ENCODE measurements around the gene KDM5A. TPM values are rescaled to one million over a fixed set of nuclear protein-coding genes. Genes with fewer than 3 reads are reported as not detected.
"Not testable (repeated sequence)": the region's sequence is repeated elsewhere in the genome, so short reads cannot be mapped to it uniquely, and the experiment has no call there.

Gene KDM5A
- polyA plus RNA-seq, 1 of the 3 experiments (the other 2 are of a cell fraction) = 6.2 TPM

DNA sequence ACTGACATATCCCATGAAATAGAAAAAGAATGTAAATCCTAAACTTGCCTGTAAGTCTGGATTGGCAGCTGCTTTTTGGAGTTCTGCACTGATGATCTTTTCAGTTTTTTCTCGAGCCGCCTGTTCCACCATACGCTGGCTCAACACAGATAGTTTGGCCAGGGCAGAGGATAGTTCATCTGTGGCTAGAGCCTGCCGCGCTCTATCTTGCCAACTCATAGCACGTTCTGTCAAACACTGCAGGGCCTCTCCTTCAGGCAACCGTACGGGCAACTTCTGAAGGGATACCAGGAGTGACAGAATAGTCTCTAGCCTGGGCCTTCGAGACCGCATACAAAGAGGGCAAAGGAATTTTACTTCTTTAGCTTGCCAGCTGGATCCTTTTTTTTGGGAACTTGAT, 81.7 kb downstream of the KDM5A start:
- ChIA-PET CTCF (no interaction called here), POLR2A (no interaction called here)
- Histone ChIP-seq H3K9me3 (no peaks in the 10 kb centered on the region), H2AFZ (ENCODE audit: low read depth) (no peak overlapping the region), H3K36me3 (replicated peaks in 1 of 2; ENCODE audit: control insufficient read depth in 1 of 2, insufficient read depth in 2 of 2, low read length in 1 of 2) (peaks cover 78 to 99% of the 10 kb centered on the region in 2 experiments), H3K9me2 (no peaks in the 10 kb centered on the region), H3K9ac (no peak overlapping the region), H4K20me1 (ENCODE audit: insufficient read depth) (peaks cover 13% of the 10 kb centered on the region; the same call in 1 of the 2 replicates), H3K27me3 (ENCODE audit: insufficient read depth) (no peaks in the 10 kb centered on the region), H3K4me1 (ENCODE audit: control insufficient read depth in 1 of 2, insufficient read depth in 2 of 2, low read depth in 1 of 2, low read length in 1 of 2) (no peaks in the 10 kb centered on the region), H3K79me2 (ENCODE audit: insufficient read depth) (peaks cover 23% of the 10 kb centered on the region; the same call in 1 of the 2 replicates), H3K27ac (ENCODE audit: low read depth in 2 of 2, low read length in 1 of 2) (no peak overlapping the region), H3K4me2 (no peak overlapping the region), H3K4me3 (ENCODE audit: low read depth in 2 of 2, low read length in 1 of 2) (no peak overlapping the region), H3F3A (replicated peaks; ENCODE audit: insufficient read depth) (no peaks in the 10 kb centered on the region)
- WGBS (ENCODE audit: low lambda C conversion rate) = 98% methylated on average over 10 of the region's 10 CpGs
- DNase-seq = no peak
- TF ChIP-seq RCOR1 (IDR thresholded peaks at IDR 0.05; ENCODE audit: low read length) (no peak), SIN3A (IDR thresholded peaks at IDR 0.05; ENCODE audit: borderline replicate concordance, low read depth, low read length) (no peak), GABPA (IDR thresholded peaks at IDR 0.05; ENCODE audit: low read depth) (no peak), MXI1 (IDR thresholded peaks at IDR 0.05; ENCODE audit: low read depth, low read length) (no peak), MEF2A (IDR thresholded peaks at IDR 0.05; ENCODE audit: borderline replicate concordance, low read depth) (no peak)
- TF ChIP-seq, protein P1, sequence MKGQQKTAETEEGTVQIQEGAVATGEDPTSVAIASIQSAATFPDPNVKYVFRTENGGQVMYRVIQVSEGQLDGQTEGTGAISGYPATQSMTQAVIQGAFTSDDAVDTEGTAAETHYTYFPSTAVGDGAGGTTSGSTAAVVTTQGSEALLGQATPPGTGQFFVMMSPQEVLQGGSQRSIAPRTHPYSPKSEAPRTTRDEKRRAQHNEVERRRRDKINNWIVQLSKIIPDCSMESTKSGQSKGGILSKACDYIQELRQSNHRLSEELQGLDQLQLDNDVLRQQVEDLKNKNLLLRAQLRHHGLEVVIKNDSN (IDR thresholded peaks at IDR 0.05; ENCODE audit: borderline replicate concordance, low read depth) = no peak

DNA sequence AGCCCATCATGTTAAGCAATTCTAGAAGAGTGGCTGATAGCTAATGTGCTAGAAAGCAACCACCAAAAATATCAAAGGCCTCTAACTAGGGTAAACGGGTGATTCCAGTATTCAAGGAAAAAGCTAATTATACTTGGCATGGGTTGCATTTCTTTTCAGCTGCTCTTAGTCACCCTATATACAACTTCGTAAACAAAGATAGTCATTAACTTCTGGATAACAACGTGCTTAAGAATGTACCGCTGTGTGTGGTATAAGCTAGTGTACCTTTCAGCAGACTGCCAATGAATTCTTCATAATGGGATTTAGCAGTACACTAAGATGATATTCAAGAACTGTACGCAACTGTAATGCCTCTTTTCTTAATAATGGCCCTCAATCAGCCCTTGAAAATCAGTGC, 84.3 kb downstream of the KDM5A start:
- peaks cover 17% of the 10 kb centered on the region; the same call in 1 of the 2 replicates for H4K20me1 ChIP-seq (ENCODE audit: insufficient read depth)
- H3K9me2 ChIP-seq = no peaks in the 10 kb centered on the region
- 91% methylated on average over 5 of the region's 5 CpGs for WGBS (ENCODE audit: low lambda C conversion rate)
- H3F3A ChIP-seq (replicated peaks; ENCODE audit: insufficient read depth) = no peaks in the 10 kb centered on the region
- H3K9me3 ChIP-seq = 0 out of 2 replicates have a peak, but pooled peaks cover 4% of the 10 kb centered on the region
- ChIA-PET CTCF (interaction anchor here (1.2 kb wide), 1 partner anchor 41 kb away, joined by 3 read pairs; no protein-coding TSS in a partner anchor), POLR2A (no interaction called here)
- DNase-seq = no peak
- H3K27ac ChIP-seq (ENCODE audit: low read depth in 2 of 2, low read length in 1 of 2) = no peak overlapping the region
- no peak overlapping the region for H3K4me2 ChIP-seq
- no peaks in the 10 kb centered on the region for H3K4me1 ChIP-seq (ENCODE audit: control insufficient read depth in 1 of 2, insufficient read depth in 2 of 2, low read depth in 1 of 2, low read length in 1 of 2)
- peaks cover 48% of the 10 kb centered on the region for H3K79me2 ChIP-seq (ENCODE audit: insufficient read depth)
- TF ChIP-seq, protein P2, sequence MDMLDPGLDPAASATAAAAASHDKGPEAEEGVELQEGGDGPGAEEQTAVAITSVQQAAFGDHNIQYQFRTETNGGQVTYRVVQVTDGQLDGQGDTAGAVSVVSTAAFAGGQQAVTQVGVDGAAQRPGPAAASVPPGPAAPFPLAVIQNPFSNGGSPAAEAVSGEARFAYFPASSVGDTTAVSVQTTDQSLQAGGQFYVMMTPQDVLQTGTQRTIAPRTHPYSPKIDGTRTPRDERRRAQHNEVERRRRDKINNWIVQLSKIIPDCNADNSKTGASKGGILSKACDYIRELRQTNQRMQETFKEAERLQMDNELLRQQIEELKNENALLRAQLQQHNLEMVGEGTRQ (IDR thresholded peaks at IDR 0.05; ENCODE audit: borderline replicate concordance, low read depth, low read length) = no peak
- TF ChIP-seq, protein P3, sequence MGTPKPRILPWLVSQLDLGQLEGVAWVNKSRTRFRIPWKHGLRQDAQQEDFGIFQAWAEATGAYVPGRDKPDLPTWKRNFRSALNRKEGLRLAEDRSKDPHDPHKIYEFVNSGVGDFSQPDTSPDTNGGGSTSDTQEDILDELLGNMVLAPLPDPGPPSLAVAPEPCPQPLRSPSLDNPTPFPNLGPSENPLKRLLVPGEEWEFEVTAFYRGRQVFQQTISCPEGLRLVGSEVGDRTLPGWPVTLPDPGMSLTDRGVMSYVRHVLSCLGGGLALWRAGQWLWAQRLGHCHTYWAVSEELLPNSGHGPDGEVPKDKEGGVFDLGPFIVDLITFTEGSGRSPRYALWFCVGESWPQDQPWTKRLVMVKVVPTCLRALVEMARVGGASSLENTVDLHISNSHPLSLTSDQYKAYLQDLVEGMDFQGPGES (IDR thresholded peaks at IDR 0.05; ENCODE audit: low read depth, low read length) = no peak
- TF ChIP-seq NRF1 (IDR thresholded peaks at IDR 0.05; ENCODE audit: low read depth, low read length) (no peak), CHD2 (IDR thresholded peaks at IDR 0.05; ENCODE audit: low read length, partially characterized antibody) (no peak), GATA2 (CRISPR knock-in tag; IDR thresholded peaks at IDR 0.05) (no peak), RAD21 (IDR thresholded peaks at IDR 0.05; ENCODE audit: low read length) (no peak), MEF2A (IDR thresholded peaks at IDR 0.05; ENCODE audit: borderline replicate concordance, low read depth) (no peak), EP300 (IDR thresholded peaks at IDR 0.05; ENCODE audit: borderline replicate concordance in 1 of 2, low read depth in 1 of 2, low read length in 1 of 2) (no peak), ELF1 (IDR thresholded peaks at IDR 0.05) (no peak), SIN3A (IDR thresholded peaks at IDR 0.05; ENCODE audit: borderline replicate concordance, low read depth, low read length) (no peak), EZH2phosphoT487 (IDR thresholded peaks at IDR 0.05; ENCODE audit: borderline replicate concordance, low read depth) (no peak), YY1 (IDR thresholded peaks at IDR 0.05; ENCODE audit: low read depth) (no peak)
- TF ChIP-seq, protein P1 (IDR thresholded peaks at IDR 0.05; ENCODE audit: borderline replicate concordance, low read depth) = no peak
- TF ChIP-seq, protein P4, sequence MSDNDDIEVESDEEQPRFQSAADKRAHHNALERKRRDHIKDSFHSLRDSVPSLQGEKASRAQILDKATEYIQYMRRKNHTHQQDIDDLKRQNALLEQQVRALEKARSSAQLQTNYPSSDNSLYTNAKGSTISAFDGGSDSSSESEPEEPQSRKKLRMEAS (IDR thresholded peaks at IDR 0.05; ENCODE audit: low read depth) = no peak
- no peak overlapping the region for H3K9ac ChIP-seq
- no peaks in the 10 kb centered on the region for H3K27me3 ChIP-seq (ENCODE audit: insufficient read depth)
- H3K4me3 ChIP-seq (ENCODE audit: low read depth in 2 of 2, low read length in 1 of 2) = no peak overlapping the region
- peaks cover 59 to 85% of the 10 kb centered on the region in 2 experiments for H3K36me3 ChIP-seq (replicated peaks in 1 of 2; ENCODE audit: control insufficient read depth in 1 of 2, insufficient read depth in 2 of 2, low read length in 1 of 2)
- no peak overlapping the region for H2AFZ ChIP-seq (ENCODE audit: low read depth)

DNA sequence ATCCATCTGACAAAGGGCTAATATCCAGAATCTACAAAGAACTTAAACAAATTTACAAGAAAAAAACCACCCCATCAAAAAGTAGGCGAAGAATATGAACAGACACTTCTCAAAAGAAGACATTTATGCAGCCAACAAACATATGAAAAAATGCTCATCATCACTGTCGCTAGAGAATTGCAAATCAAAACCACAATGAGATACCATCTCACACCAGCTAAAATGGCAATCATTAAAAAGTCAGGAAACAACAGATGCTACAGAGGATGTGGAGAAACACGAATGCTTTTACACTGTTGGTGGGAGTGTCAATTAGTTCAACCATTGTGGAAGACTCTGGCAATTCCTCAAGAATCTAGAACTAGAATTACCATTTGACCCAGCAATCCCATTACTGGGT, 86.4 kb downstream of the KDM5A start:
- DNase-seq; H3K27ac ChIP-seq (ENCODE audit: low read depth in 2 of 2, low read length in 1 of 2); POLR2A ChIA-PET; H3K4me1 ChIP-seq (ENCODE audit: control insufficient read depth in 1 of 2, insufficient read depth in 2 of 2, low read depth in 1 of 2, low read length in 1 of 2); H3K9me2 ChIP-seq; H3K9me3 ChIP-seq; CTCF ChIA-PET; H2AFZ ChIP-seq (ENCODE audit: low read depth); H3K4me2 ChIP-seq; H3K27me3 ChIP-seq (ENCODE audit: insufficient read depth); H3K9ac ChIP-seq; H3F3A ChIP-seq (replicated peaks; ENCODE audit: insufficient read depth); H3K4me3 ChIP-seq (ENCODE audit: low read depth in 2 of 2, low read length in 1 of 2): not testable (repeated sequence)
- 97% methylated on average over 3 of the region's 3 CpGs for WGBS (ENCODE audit: low lambda C conversion rate)
- Histone ChIP-seq H4K20me1 (ENCODE audit: insufficient read depth) (peaks cover 17% of the 10 kb centered on the region; the same call in 1 of the 2 replicates), H3K79me2 (ENCODE audit: insufficient read depth) (peaks cover 62% of the 10 kb centered on the region), H3K36me3 (replicated peaks in 1 of 2; ENCODE audit: control insufficient read depth in 1 of 2, insufficient read depth in 2 of 2, low read length in 1 of 2) (peaks cover 39 to 80% of the 10 kb centered on the region in 2 experiments)
